NCI-H2081 treated with DMSO at 0.1 percent for 48 hours (cell line): ENCODE data around the gene ABHD2.

Experiments
- DNase-seq: peaks from one replicate; lab custom pipeline; 2025; lab: John Stamatoyannopoulos, UW

Gene ABHD2

DNA sequence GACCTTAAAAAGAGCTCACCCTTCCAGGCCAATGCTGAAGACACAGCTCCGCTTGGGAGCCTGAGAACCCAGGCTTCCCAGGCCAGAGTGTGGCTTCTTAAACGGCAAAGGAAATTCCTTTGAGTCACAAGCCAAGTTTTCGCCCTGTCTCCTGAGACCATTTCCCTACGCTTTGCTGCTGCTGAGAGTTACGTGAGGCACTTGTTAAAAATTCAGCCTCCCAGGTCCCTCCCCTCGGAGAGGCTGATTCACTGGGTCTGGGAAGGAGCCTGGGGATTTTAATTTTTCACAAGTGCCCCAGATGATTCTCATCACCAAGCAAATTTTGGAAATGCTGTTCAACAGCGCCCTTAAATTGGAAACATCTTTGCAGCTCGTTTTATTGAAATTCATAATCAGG lies 107.6 kb downstream of the ABHD2 start:
- DNase-seq, result no peak

DNA sequence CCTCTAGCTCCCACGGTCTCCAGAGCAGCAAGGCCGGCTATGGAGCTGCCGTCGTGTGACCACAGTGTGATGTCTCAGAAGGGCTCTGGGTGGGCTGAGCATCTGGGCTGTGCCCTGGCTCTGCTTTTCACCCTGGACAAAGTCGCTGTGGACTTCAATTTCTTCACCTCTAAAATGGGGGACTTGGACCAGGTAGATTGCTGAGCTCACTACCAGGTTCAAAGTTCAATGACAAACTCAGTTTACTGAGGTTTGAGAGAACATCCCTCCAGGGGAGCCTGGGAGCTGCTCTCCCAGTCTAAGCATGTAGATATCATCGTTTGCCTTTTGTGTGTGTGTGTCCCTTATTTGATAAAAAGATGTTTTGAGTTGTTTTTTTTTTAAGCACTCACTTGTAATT lies 108.0 kb downstream of the ABHD2 start:
- no peak for DNase-seq

GRCh38 chr15:89196994-89197393 lies 108.7 kb downstream of the ABHD2 start:
- DNase-seq, result no peak

DNA sequence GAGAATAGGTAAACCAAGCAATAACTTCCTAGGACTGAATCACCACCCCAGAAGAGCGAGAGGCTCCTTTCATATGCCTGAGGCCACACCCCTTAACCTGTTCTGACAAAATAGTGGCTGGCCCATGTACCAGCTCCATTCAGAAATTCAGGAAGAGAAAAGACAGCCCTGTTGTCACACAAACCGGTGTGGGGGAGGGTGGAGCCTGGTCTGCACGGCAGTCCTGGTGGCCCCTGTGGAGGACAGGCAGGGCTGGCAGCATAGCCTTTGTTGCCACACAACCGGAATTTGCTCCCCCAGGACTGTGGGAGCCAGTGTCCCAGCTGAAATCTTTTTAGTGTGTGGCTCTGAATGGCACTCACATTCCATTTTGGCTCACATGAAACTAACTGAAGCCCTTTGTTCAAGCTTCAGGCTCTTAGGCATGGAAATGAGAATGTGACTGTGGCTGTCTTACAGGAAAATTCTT lies 109.3 kb downstream of the ABHD2 start:
- no peak for DNase-seq

GRCh38 chr15:89198196-89198595 lies 109.9 kb downstream of the ABHD2 start:
- DNase-seq, result no peak

- no peak for DNase-seq
Measured at GRCh38 chr15:89198934-89199333, 110.7 kb downstream of the ABHD2 start.

DNA sequence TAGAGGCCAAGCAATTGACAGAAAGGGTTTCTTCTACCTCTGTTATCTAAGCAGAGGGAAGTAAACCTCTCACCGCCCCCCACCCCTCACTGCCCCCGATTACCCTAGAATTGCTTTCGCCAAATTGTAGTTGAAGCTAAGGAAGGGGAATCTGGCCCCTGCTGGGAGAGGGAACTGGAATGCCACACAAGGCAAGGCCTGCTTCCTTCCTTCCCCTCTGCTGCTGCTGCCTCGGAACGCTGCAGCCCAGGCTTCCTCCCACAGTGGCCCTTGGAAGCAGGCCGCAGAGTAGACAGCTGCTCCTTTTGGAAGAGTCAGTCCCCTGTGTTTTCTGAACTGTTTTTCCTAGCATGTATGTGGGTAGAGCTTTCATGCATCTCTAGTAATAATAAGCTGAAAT lies 111.5 kb downstream of the ABHD2 start:
- DNase-seq, result no peak

- DNase-seq, result no peak
Measured at GRCh38 chr15:89200182-89200581, 111.9 kb downstream of the ABHD2 start.

- no peak for DNase-seq
Measured at GRCh38 chr15:89201465-89202005, 113.3 kb downstream of the ABHD2 start.

- DNase-seq, result no peak
Measured at GRCh38 chr15:89203705-89204273, 115.5 kb downstream of the ABHD2 start.

GRCh38 chr15:89205991-89206585 lies 117.8 kb downstream of the ABHD2 start:
- no peak for DNase-seq

GRCh38 chr15:89206908-89207331 lies 118.7 kb downstream of the ABHD2 start:
- no peak for DNase-seq

GRCh38 chr15:89208256-89208655 lies 120.0 kb downstream of the ABHD2 start:
- no peak for DNase-seq

- no peak for DNase-seq
Measured at GRCh38 chr15:89209057-89209456, 120.8 kb downstream of the ABHD2 start.

DNA sequence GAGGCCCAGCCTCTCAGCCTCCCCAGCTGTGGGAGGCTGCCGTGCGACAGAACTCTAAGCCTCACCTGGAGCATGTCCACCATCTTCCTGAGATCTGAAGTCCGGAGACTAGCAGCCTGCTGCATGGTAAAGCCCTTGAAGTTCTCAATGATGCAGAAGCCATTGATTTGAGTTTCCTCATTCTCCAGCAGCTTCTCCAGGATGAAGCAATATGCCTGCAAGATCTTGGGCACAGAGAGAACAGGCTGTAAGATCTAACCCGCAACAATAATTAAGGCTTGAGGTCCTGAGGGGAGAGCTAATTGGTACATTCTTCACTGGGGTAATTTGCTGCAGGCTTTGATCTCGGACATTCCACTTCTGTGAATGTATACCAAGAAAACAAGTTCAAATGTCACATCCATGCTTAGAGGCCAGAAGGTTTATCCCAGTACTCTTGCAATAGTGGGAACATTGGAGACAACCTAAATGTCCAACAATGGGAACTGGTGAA lies 123.5 kb downstream of the ABHD2 start:
- DNase-seq, result no peak

GRCh38 chr15:89215627-89216026 lies 127.4 kb downstream of the ABHD2 start:
- DNase-seq, result no peak

DNA sequence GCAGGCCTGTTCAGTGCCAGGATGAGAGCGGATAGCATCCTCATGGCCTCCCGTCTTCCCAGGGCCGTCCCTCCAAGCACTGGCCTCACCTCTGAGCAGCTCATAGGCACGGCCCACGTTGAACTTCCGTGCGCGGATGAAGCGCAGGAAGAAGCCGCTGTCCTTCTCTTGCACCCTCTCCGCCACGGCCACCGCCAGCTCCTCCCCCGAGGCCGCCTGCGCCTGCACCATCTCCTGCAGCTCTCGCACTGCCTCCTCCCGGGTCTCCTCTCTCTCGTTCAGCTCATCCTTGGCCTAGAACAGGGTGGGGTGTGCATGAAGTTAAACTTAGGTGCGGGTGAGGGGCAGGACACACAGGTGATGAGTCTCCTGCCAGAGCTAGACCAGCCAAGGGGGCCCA lies 128.8 kb downstream of the ABHD2 start:
- DNase-seq, result no peak

DNA sequence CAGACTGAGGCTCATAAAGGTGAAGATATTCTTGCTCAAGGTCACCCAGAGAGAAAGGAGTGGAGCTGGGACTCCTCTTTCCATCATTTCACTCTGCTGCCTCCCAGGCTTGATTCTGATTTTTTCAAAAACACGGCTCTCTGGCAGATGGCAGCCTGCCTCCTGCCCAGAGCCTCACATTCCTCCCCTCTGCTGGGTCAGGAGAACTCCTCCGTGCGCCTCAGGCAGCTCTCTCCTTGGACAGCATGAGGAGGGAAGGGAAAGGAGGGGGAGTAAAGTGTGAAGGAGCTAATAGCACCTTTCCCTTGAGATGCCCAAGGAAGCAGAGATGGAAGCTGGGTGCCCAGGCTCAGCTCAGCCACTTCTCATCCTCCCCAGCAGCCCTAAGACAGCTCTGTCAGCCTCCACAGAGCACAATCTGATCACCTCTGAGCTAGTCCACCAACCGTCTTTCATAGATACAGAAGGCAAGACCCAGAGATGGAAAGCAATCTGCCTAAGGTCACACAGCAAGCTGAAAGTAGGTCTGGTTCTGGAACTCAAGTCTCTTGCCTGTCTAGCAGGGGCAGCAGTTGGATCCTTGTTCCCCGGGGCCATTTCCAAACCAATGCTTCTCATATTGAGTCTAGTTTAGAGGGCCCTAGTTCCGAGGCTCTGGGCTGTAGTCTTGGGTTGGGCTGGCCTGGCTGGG lies 129.6 kb downstream of the ABHD2 start:
- DNase-seq, result no peak

DNA sequence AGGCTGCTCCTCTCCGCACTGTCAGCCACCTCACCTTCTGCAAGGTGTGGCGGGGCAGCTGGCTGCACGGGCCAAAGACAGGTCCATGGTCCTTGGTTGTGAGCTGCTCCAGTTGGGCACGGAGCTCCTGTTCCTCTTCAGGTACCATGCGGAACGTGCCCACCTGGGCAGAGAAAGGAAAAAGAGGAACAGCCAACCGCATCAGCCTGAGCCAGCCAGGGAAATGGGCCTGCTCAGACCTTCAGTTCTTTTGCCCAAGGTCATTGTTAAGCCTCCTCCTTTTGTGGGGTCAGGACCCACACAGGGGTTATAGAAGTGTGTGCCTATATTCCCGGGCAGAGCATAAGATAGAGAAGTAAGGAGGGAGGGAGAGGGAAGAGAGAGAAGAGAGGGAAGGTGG lies 130.3 kb downstream of the ABHD2 start:
- no peak for DNase-seq

- DNase-seq, result no peak
Measured at GRCh38 chr15:89221543-89221942, 133.3 kb downstream of the ABHD2 start, which contains the start of gene RLBP1. RLBP1 (minus strand) TSS chr15:89221579; CDS start chr15:89218975, 2,604 bp downstream.

DNA sequence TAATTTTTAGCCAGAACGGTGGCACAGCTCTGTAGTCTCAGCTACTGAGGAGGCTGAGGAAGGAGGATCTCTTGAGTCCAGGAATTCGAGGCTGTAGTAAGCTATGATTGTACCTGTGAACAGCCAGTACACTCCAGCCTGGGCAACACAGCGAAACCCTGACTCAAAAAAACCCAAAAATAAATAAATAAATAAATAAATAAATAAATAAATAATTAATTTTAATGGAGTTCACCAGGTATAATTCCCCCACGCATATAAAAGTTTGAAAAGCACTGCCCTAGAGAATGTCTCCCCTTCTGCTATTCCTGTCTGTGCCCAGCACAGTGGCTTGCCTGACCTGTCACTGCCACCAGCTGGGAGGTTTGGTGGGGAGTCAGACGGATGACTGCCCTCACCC lies 137.3 kb downstream of the ABHD2 start:
- no peak for DNase-seq

DNA sequence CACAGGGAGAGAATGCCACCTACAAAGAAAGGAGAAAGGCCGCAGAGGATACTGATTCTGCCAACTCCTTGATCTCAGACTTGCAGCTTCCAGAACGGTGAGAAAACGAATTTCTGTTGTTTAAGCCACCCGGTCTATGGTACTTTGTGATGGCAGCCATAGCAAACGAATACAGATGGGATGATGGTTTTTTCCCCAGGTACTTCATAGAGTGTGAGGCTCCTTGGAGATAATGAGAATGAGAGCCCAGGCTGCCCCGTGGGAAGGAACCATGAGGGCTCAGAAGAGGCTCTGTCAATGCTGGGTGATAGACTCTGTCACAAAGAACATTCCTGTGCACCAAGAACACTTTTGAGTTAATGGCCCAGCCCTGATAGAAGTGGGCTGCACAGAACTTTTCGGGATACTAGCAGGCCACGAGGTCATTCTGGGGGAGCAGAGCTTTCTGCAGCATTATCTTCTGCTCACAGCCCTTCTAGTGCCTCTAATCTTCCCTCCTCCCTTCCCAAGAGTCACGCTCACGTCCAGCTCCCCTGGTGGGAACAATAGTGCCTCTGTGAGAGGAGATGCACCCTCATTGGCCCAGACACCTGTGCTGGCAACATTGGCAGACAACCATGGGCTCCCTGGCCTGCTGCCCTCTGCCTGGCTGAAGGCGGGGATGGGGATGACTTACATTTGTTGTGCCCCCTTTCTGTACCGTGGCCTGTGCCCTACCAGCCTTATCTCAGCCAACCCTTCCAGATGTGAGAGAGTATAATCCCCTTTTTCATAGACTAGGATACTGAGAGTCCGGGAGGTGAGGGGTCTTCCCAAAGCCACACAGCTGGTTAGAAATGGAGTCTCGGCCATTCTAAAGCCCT lies 138.3 kb downstream of the ABHD2 start:
- DNase-seq, result no peak
